DND-41 (cell line): ENCODE data around the gene CDH23.

Experiments
- ATAC-seq: fragments of 200-7000 bp; cut with Tn5 transposase; 3 replicates; pipeline ENCODE4 v1.9.1; 2021; ENCODE audit warnings: low read depth; ENCODE audit not compliant: insufficient read depth
- DNase-seq: peaks from one replicate; pipeline ENCODE4 v3.0.0-alpha.2; 2020
- H2AFZ ChIP-seq: 2 replicates; pipeline ENCODE4 v1.6.0; 2012; ENCODE audit warnings: low read depth, low read length
- H3K27ac ChIP-seq: 2 replicates; pipeline ENCODE4 v1.5.1; 2012; ENCODE audit warnings: low read length, inconsistent platforms
- H3K27me3 ChIP-seq: fragments of 200-600 bp; sonication (generic); 2 replicates; pipeline ENCODE4 v1.6.0; 2012; ENCODE audit warnings: low read length, mild to moderate bottlenecking, inconsistent platforms; ENCODE audit not compliant: insufficient read depth, poor library complexity
- H3K36me3 ChIP-seq: 2 replicates; pipeline ENCODE4 v1.5.1; 2012; ENCODE audit warnings: low read length, inconsistent platforms; ENCODE audit not compliant: insufficient read depth
- H3K4me1 ChIP-seq: 2 replicates; pipeline ENCODE4 v1.5.1; 2012; ENCODE audit warnings: mild to moderate bottlenecking, low read length; ENCODE audit not compliant: insufficient read depth
- H3K4me2 ChIP-seq: 2 replicates; pipeline ENCODE4 v1.6.0; 2012; ENCODE audit warnings: mild to moderate bottlenecking, moderate library complexity, low read length, inconsistent platforms; ENCODE audit not compliant: insufficient read depth
- H3K4me3 ChIP-seq, 2 experiments: fragments of 200-600 bp in 1 of 2; shearing (Covaris generic) in 1 of 2; 2 replicates each; pipeline ENCODE4 v1.5.1; 2012 to 2016; ENCODE audit warnings: inconsistent platforms in 2 of 2, low read length in 2 of 2, mild to moderate bottlenecking in 2 of 2, low read depth in 1 of 2, moderate library complexity in 1 of 2
- H3K79me2 ChIP-seq: 2 replicates; pipeline ENCODE4 v1.6.0; 2012; ENCODE audit warnings: low read length, inconsistent platforms; ENCODE audit not compliant: insufficient read depth
- H3K9ac ChIP-seq: 2 replicates; pipeline ENCODE4 v1.6.0; 2012; ENCODE audit warnings: low read depth, mild to moderate bottlenecking, inconsistent platforms, low read length, moderate library complexity
- H3K9me3 ChIP-seq: 2 replicates; pipeline ENCODE4 v1.5.1; 2012; ENCODE audit warnings: low read length, moderate library complexity, mild to moderate bottlenecking, inconsistent platforms; ENCODE audit not compliant: insufficient read depth, severe bottlenecking
- H4K20me1 ChIP-seq: 2 replicates; pipeline ENCODE4 v1.6.0; 2012; ENCODE audit warnings: low read length; ENCODE audit not compliant: insufficient read depth
- CTCF ChIP-seq: IDR thresholded peaks from 2 replicates; pipeline ENCODE4 v1.5.1; 2012; ENCODE audit warnings: borderline replicate concordance, low read length, moderate library complexity, mild to moderate bottlenecking; ENCODE audit not compliant: poor library complexity, severe bottlenecking; ENCODE audit errors: extremely low read depth
- EZH2 ChIP-seq: IDR thresholded peaks from 3 replicates; pipeline ENCODE4 v1.6.1; 2012; ENCODE audit warnings: borderline replicate concordance, low read depth, mild to moderate bottlenecking, moderate library complexity, low read length, inconsistent platforms; ENCODE audit not compliant: severe bottlenecking

Gene CDH23

DNA sequence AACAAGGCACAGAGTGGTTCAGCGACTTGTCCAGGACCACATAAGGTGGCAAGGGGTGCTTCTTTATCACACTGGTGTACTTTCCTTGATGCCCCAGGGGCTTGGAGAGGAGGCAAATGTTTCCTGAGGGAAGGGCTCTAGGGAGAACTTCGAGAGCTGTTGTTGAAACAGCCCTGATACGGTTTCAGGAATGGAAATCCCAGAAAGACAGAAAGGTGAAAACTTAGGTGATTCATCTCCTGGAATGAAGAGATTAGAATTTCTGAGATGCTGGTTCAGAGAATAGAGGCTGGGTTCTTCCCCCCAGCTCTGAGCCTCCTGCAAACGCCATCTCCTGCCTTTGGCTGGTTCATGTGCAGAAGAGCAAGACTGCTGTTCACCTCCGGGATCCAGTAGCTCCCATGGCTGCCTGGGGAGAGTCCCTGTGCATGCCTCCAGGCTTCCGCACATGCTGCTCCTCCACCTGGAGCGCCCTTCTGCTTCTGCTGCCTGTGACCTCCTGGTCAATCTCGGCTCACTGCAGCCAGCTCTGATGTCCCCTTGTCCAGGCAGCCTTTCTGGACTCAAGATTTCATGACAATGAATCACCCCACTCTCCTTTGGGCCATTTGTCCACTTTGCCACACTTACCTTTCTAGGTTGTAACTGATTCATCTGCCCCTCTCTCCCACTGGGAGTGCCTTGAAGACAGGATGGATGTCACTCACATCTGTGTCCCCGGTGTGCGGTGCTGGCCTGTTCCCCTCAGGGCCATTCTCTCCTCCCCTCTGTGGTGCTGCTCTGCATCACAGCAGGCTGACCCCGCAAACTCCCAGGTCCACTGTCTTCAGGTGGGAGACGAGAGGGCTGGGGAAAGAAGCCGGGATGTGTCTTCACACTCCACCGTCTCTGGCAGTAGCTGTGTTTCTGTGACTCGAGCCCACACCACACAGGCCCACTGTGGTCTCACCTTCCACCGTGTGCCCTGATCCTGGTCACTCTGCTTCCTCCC lies 3.6 kb upstream of the CDH23 start:
- no peak overlapping the region for H3K4me2 ChIP-seq
- DNase-seq (no peak), ATAC-seq (no peak)
- no peak overlapping the region for H3K27ac ChIP-seq
- H3K4me1 ChIP-seq, result no peaks in the 10 kb centered on the region
- H2AFZ ChIP-seq, result no peak overlapping the region
- TF ChIP-seq EZH2, result no peak
- no peak for TF ChIP-seq CTCF
- H3K27me3 ChIP-seq, result peaks cover 50% of the 10 kb centered on the region
- H4K20me1 ChIP-seq, result no peaks in the 10 kb centered on the region; the same call in 1 of the 2 replicates
- H3K9ac ChIP-seq, result no peak overlapping the region
- H3K36me3 ChIP-seq, result no peaks in the 10 kb centered on the region
- H3K79me2 ChIP-seq, result no peaks in the 10 kb centered on the region
- no peak overlapping the region for H3K4me3 ChIP-seq
- no peaks in the 10 kb centered on the region for H3K9me3 ChIP-seq

- no peak for ATAC-seq
- H3K27ac ChIP-seq, result no peak overlapping the region
- no peaks in the 10 kb centered on the region; the same call in 1 of the 2 replicates for H4K20me1 ChIP-seq
- H3K4me2 ChIP-seq, result no peak overlapping the region
- H3K4me1 ChIP-seq, result no peaks in the 10 kb centered on the region
- no peak overlapping the region for H3K4me3 ChIP-seq
- H3K9ac ChIP-seq, result no peak overlapping the region
- no peaks in the 10 kb centered on the region for H3K79me2 ChIP-seq
- H3K9me3 ChIP-seq, result no peaks in the 10 kb centered on the region
- no peak for DNase-seq
- no peak overlapping the region for H2AFZ ChIP-seq
- no peak for TF ChIP-seq EZH2
- no peak for TF ChIP-seq CTCF
- no peaks in the 10 kb centered on the region for H3K36me3 ChIP-seq
- H3K27me3 ChIP-seq, result peaks cover 46% of the 10 kb centered on the region
Measured at GRCh38 chr10:71393841-71394475, 2.8 kb upstream of the CDH23 start.

- H3K4me3 ChIP-seq, result no peak overlapping the region
- H3K36me3 ChIP-seq, result no peaks in the 10 kb centered on the region
- no peaks in the 10 kb centered on the region for H3K4me1 ChIP-seq
- no peak overlapping the region for H3K4me2 ChIP-seq
- ATAC-seq (no peak), DNase-seq (no peak)
- H3K9me3 ChIP-seq, result no peaks in the 10 kb centered on the region
- H3K9ac ChIP-seq, result no peak overlapping the region
- no peaks in the 10 kb centered on the region for H3K79me2 ChIP-seq
- H4K20me1 ChIP-seq, result no peaks in the 10 kb centered on the region; the same call in 1 of the 2 replicates
- TF ChIP-seq EZH2 (no peak), CTCF (no peak)
- H3K27me3 ChIP-seq, result peaks cover 42% of the 10 kb centered on the region
- H3K27ac ChIP-seq, result no peak overlapping the region
- no peak overlapping the region for H2AFZ ChIP-seq
Measured at GRCh38 chr10:71394926-71395562, 1.7 kb upstream of the CDH23 start.
